Left lobe of liver (tissue), 1 donor: ENCODE measurements around the gene SOAT2. TPM values are rescaled to one million over a fixed set of nuclear protein-coding genes. Genes with fewer than 3 reads are reported as not detected.

Source experiments
- total RNA-seq: library from RNA; stranded (reverse); gene quantifications from one replicate; pipeline ENCODE4 v1.2.1, GENCODE V29; 2021
- donor health status: DM: no; HTN: yes; CAD: no.

SOAT2 gene
- total RNA-seq, 1 donor from 2014 or later = 0.25 TPM

Other genes starting within 250 kb of the SOAT2 start
- 235 TPM for gene KRT8, start 198.4 kb upstream of the SOAT2 start, total RNA-seq
- gene KRT18, start 154.4 kb upstream of the SOAT2 start, total RNA-seq = 194 TPM
- 184 TPM for gene EIF4B, start 97.0 kb upstream of the SOAT2 start, total RNA-seq
- 146 TPM for gene TNS2, start 53.4 kb upstream of the SOAT2 start, total RNA-seq
- gene SPRYD3, start 24.1 kb upstream of the SOAT2 start, total RNA-seq = 16.2 TPM
- 5.2 TPM for gene IGFBP6, start 5.8 kb upstream of the SOAT2 start, total RNA-seq
- gene ZNF740, start 77.2 kb downstream of the SOAT2 start, total RNA-seq = 25.9 TPM
- gene CSAD, start 77.4 kb downstream of the SOAT2 start, total RNA-seq = 53.6 TPM
- 8.6 TPM for gene ITGB7, start 103.8 kb downstream of the SOAT2 start, total RNA-seq
- gene RARG, start 128.7 kb downstream of the SOAT2 start, total RNA-seq = 2.5 TPM
- gene ESPL1, start 164.8 kb downstream of the SOAT2 start, total RNA-seq = 0.73 TPM
- 114 TPM for gene PFDN5, start 192.1 kb downstream of the SOAT2 start, total RNA-seq
- 24.0 TPM for gene MYG1, start 196.2 kb downstream of the SOAT2 start, total RNA-seq
- 28.2 TPM for gene AAAS, start 218.1 kb downstream of the SOAT2 start, total RNA-seq
- gene SP7, start 232.9 kb downstream of the SOAT2 start, total RNA-seq = not detected